Measurements from ENCODE around the gene PAXX. TPM values are rescaled to one million over a fixed set of nuclear protein-coding genes. Genes with fewer than 3 reads are reported as not detected.

PAXX gene
- total and polyA plus RNA-seq, 2 donors (not counting 1 experiment from before 2014, with no cell fraction given): 6.1 to 13.7 TPM

GRCh38 chr9:136962701-136963248, 29.4 kb upstream of the PAXX start:
- Histone ChIP-seq H3K4me2 (ENCODE audit: extremely low read depth, insufficient read depth, low read length) (no peak overlapping the region), H3K9me3 (ENCODE audit: control insufficient read depth, insufficient read depth, low read depth, low read length) (no peaks in the 10 kb centered on the region), H2AFZ (ENCODE audit: low read length) (no peak overlapping the region), H3K9ac (ENCODE audit: insufficient read depth, low read length) (no peak overlapping the region), H3K27ac (ENCODE audit: insufficient read depth, low read length) (no peak overlapping the region), H3K27me3 (ENCODE audit: control insufficient read depth, insufficient read depth, low read length) (peaks cover 4% of the 10 kb centered on the region), H3K36me3 (ENCODE audit: control insufficient read depth, insufficient read depth, low read length) (no peaks in the 10 kb centered on the region), H3K79me2 (ENCODE audit: control insufficient read depth, insufficient read depth, low read length) (no peaks in the 10 kb centered on the region), H3K4me3 (replicated peaks in 1 of 4; ENCODE audit: control extremely low read depth in 1 of 4, insufficient read depth in 1 of 4, low read depth in 3 of 4, low read length in 4 of 4) (no peak overlapping the region), H4K20me1 (ENCODE audit: control insufficient read depth, extremely low read depth, insufficient read depth, low read length) (no peaks in the 10 kb centered on the region), H3K4me1 (ENCODE audit: control insufficient read depth, extremely low read depth, insufficient read depth, low read length) (no peaks in the 10 kb centered on the region)
- TF ChIP-seq EZH2 (IDR thresholded peaks at IDR 0.05; ENCODE audit: low read length, missing control alignments) (no peak), CTCF (conservative IDR thresholded peaks at IDR 0.05 in 1 of 2, IDR thresholded peaks at IDR 0.05 in 1 of 2; ENCODE audit: low read depth in 1 of 2, low read length in 2 of 2) (no peak)
- DNase-seq (ENCODE audit: low read depth in 2 of 2): no peak

- Histone ChIP-seq H3K9ac (ENCODE audit: insufficient read depth, low read length) (no peak overlapping the region), H3K4me3 (replicated peaks in 1 of 4; ENCODE audit: control extremely low read depth in 1 of 4, insufficient read depth in 1 of 4, low read depth in 3 of 4, low read length in 4 of 4) (no peak overlapping the region), H3K4me2 (ENCODE audit: extremely low read depth, insufficient read depth, low read length) (no peak overlapping the region), H3K9me3 (ENCODE audit: control insufficient read depth, insufficient read depth, low read depth, low read length) (no peaks in the 10 kb centered on the region), H3K36me3 (ENCODE audit: control insufficient read depth, insufficient read depth, low read length) (no peaks in the 10 kb centered on the region), H3K79me2 (ENCODE audit: control insufficient read depth, insufficient read depth, low read length) (no peaks in the 10 kb centered on the region), H2AFZ (ENCODE audit: low read length) (no peak overlapping the region), H3K27ac (ENCODE audit: insufficient read depth, low read length) (no peak overlapping the region), H3K4me1 (ENCODE audit: control insufficient read depth, extremely low read depth, insufficient read depth, low read length) (no peaks in the 10 kb centered on the region), H4K20me1 (ENCODE audit: control insufficient read depth, extremely low read depth, insufficient read depth, low read length) (no peaks in the 10 kb centered on the region), H3K27me3 (ENCODE audit: control insufficient read depth, insufficient read depth, low read length) (peaks cover 4% of the 10 kb centered on the region)
- DNase-seq (ENCODE audit: low read depth in 2 of 2): no peak
- TF ChIP-seq CTCF (conservative IDR thresholded peaks at IDR 0.05 in 1 of 2, IDR thresholded peaks at IDR 0.05 in 1 of 2; ENCODE audit: low read depth in 1 of 2, low read length in 2 of 2) (no peak), EZH2 (IDR thresholded peaks at IDR 0.05; ENCODE audit: low read length, missing control alignments) (no peak)
Observed at GRCh38 chr9:136963341-136963740, 28.9 kb upstream of the PAXX start.

- Histone ChIP-seq H3K27ac (ENCODE audit: insufficient read depth, low read length) (no peak overlapping the region), H3K79me2 (ENCODE audit: control insufficient read depth, insufficient read depth, low read length) (no peaks in the 10 kb centered on the region), H4K20me1 (ENCODE audit: control insufficient read depth, extremely low read depth, insufficient read depth, low read length) (no peaks in the 10 kb centered on the region), H3K27me3 (ENCODE audit: control insufficient read depth, insufficient read depth, low read length) (peaks cover 4% of the 10 kb centered on the region), H3K4me3 (replicated peaks in 1 of 4; ENCODE audit: control extremely low read depth in 1 of 4, insufficient read depth in 1 of 4, low read depth in 3 of 4, low read length in 4 of 4) (no peak overlapping the region), H3K4me1 (ENCODE audit: control insufficient read depth, extremely low read depth, insufficient read depth, low read length) (no peaks in the 10 kb centered on the region), H3K36me3 (ENCODE audit: control insufficient read depth, insufficient read depth, low read length) (no peaks in the 10 kb centered on the region), H3K4me2 (ENCODE audit: extremely low read depth, insufficient read depth, low read length) (no peak overlapping the region), H3K9ac (ENCODE audit: insufficient read depth, low read length) (no peak overlapping the region), H2AFZ (ENCODE audit: low read length) (no peak overlapping the region), H3K9me3 (ENCODE audit: control insufficient read depth, insufficient read depth, low read depth, low read length) (no peaks in the 10 kb centered on the region)
- no peak for DNase-seq (ENCODE audit: low read depth in 2 of 2)
- TF ChIP-seq EZH2 (IDR thresholded peaks at IDR 0.05; ENCODE audit: low read length, missing control alignments): no peak
- TF ChIP-seq CTCF (conservative IDR thresholded peaks at IDR 0.05 in 1 of 2, IDR thresholded peaks at IDR 0.05 in 1 of 2; ENCODE audit: low read depth in 1 of 2, low read length in 2 of 2): no peak
Observed at GRCh38 chr9:136963751-136964150, 28.5 kb upstream of the PAXX start.
